AG04449 (cell line): Measurements from ENCODE around the gene HDAC4.

ENCODE experiments used
- CTCF ChIA-PET: fragments of 350-600 bp; formaldehyde crosslinking; extraction: SDS; loops from one replicate; lab custom pipeline; 2021; ENCODE audit warnings: antibody characterized with exemption; lab: Yijun Ruan, JAX
- POLR2A ChIA-PET: fragments of 400-600, 350-600 bp; formaldehyde crosslinking; extraction: SDS; loops from one replicate; lab custom pipeline; 2020; ENCODE audit warnings: antibody characterized with exemption, inconsistent platforms; lab: Yijun Ruan, JAX
- DNase-seq: peaks from one replicate; pipeline ENCODE4 v3.0.0-alpha.2; 2010; ENCODE audit warnings: low read depth, low spot score
- H3K4me3 ChIP-seq: 2 replicates; pipeline ENCODE4 v1.5.1; 2011; ENCODE audit warnings: low read depth, mild to moderate bottlenecking, control low read depth, low read length
- TF ChIP-seq, protein P1 (sequence below): IDR thresholded peaks from one replicate; pipeline ENCODE4 v1.5.1; 2011; ENCODE audit warnings: mild to moderate bottlenecking, moderate library complexity, low read length, control low read depth, inconsistent platforms; ENCODE audit not compliant: insufficient read depth; ENCODE audit errors: missing control alignments

HDAC4 gene

DNA sequence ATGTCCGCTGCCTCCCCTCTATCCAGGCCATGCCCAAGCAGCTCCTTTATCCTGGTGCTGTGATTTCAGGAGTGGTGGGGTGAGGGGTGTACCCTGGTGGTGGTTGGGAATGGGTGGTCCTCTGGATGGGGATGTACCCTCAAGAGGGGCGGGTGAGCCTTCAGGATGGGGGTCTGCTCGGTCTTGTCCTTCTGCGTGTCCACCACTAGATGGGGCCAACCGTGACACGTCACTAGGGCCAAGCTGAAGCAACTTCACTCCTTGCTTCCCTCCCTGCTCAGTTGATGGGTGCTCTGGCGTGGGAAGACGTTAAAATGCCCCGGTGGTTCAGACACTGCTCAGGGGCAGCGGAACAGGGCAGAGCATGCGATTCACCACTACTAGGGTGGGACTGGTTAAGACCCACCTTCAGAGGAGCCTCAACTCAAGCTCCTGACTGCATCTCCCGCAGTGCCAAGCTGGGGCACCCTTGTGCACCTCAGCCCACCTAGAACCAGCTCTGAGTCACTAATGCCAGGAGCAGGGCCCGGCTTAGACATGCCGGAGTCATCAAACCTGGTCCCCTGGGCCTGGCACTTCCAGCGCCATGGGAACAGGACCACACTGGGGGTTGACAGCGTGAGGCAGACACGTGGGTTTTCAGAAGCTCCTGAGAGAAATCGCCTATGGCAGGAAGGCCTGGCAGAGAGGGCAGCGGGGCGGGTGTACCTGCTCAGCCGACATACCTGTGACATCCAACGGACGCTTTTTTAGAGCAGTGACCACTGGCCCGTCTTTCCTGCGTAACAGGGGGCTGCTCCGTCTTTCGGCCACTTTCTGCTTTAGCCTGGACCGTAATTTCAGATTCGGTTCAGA, 256.7 kb downstream of the HDAC4 start:
- ChIA-PET CTCF (interaction anchor here (0.5 to 3.7 kb wide), 24 partner anchors 8 to 847 kb away, joined by 3 to 23 read pairs (median 4); partner anchors contain the start of gene HDAC4), POLR2A (interaction anchor here (1.0 kb wide), 1 partner anchor 36 kb away, joined by 4 read pairs; no protein-coding TSS in a partner anchor)

DNA sequence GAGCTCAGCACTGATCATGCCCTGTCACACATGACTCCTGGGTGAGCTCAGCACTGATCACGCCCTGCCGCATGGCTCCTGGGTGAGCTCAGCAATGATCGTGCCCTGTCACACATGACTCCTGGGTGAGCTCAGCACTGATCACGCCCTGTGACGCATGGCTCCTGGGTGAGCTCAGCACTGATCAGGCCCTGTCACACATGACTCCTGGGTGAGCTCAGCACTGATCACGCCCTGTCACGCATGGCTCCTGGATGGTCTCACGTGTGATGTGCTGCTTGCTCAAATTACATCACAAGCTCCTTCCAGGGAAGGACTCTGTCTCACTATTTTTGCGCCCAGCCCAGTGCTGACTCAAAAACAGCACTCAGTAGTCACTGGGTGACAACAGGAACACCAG, 258.0 kb downstream of the HDAC4 start:
- TF ChIP-seq, protein P1, sequence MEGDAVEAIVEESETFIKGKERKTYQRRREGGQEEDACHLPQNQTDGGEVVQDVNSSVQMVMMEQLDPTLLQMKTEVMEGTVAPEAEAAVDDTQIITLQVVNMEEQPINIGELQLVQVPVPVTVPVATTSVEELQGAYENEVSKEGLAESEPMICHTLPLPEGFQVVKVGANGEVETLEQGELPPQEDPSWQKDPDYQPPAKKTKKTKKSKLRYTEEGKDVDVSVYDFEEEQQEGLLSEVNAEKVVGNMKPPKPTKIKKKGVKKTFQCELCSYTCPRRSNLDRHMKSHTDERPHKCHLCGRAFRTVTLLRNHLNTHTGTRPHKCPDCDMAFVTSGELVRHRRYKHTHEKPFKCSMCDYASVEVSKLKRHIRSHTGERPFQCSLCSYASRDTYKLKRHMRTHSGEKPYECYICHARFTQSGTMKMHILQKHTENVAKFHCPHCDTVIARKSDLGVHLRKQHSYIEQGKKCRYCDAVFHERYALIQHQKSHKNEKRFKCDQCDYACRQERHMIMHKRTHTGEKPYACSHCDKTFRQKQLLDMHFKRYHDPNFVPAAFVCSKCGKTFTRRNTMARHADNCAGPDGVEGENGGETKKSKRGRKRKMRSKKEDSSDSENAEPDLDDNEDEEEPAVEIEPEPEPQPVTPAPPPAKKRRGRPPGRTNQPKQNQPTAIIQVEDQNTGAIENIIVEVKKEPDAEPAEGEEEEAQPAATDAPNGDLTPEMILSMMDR: no peak
- ChIA-PET POLR2A (no interaction called here), CTCF (interaction anchor here (1.0 to 3.7 kb wide), 13 partner anchors 10 to 849 kb away, joined by 3 to 23 read pairs (median 4); no protein-coding TSS in a partner anchor)
- no peak for DNase-seq
- H3K4me3 ChIP-seq: no peak overlapping the region

More for the DNA sequence above, 256.7 kb downstream of the HDAC4 start:
- TF ChIP-seq, protein P1: peak; percentile 84
- no peak for DNase-seq
- H3K4me3 ChIP-seq: no peak overlapping the region

DNA sequence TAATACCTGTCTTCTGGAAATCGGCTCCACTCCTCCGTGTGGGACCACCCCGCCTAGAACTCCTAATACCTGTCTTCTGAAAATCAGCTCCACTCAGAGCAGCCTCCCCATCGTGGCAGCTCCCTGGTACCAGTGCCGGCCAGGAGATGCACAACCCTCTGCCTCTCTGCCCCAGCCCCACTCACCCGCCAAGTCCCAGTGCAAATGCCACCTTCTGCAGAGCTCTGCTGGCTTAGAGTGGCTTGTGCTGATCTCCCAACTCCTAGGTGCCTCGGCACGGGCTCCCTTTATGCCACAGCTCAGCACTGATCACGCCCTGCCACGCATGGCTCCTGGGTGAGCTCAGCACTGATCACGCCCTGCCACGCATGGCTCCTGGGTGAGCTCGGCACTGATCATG, 258.5 kb downstream of the HDAC4 start:
- ChIA-PET CTCF (interaction anchor here (1.0 to 3.7 kb wide), 9 partner anchors 10 to 849 kb away, joined by 3 to 23 read pairs (median 8); no protein-coding TSS in a partner anchor), POLR2A (no interaction called here)
- no peak for DNase-seq
- TF ChIP-seq, protein P1: no peak
- H3K4me3 ChIP-seq: no peak overlapping the region

DNA sequence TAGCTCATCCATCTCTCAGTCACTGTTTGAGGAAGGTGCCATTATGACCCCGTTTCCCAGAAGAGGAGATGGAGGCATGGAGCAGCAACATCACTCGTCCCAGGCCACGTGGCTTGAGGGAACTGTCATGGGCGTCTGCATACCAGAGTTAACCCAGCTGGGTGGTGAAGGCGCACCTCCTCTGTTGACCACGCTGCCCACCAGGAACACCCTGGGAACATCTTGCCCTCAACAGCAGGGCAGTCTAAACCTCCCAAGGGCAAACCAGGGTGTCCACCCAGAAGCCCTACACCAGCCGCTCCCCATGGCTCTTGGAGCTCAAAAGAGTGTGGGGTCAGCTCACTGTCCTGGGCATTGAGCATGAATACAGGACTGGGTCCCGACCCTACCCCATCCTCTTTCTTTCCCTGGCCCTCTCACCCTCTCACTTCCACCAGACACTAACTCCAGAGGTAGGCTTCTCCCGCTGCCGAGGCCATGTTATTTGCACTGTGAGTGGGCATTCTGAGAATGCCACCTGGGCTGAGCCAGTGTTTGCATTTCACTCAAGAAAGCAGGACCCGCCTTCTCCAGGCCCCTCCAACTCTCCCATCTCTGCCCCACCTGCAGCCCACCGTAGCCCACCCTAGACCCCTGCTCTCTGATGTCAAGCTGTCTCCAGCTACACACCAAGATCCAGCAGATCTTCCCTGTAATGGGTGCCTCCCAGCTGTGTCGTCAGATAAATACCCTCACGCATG, 259.6 kb downstream of the HDAC4 start:
- CTCF ChIA-PET: interaction anchor here (3.7 kb wide), 1 partner anchor 850 kb away, joined by 23 read pairs; no protein-coding TSS in a partner anchor
- no peak overlapping the region for H3K4me3 ChIP-seq
- POLR2A ChIA-PET: no interaction called here
- DNase-seq: no peak
- TF ChIP-seq, protein P1: no peak

DNA sequence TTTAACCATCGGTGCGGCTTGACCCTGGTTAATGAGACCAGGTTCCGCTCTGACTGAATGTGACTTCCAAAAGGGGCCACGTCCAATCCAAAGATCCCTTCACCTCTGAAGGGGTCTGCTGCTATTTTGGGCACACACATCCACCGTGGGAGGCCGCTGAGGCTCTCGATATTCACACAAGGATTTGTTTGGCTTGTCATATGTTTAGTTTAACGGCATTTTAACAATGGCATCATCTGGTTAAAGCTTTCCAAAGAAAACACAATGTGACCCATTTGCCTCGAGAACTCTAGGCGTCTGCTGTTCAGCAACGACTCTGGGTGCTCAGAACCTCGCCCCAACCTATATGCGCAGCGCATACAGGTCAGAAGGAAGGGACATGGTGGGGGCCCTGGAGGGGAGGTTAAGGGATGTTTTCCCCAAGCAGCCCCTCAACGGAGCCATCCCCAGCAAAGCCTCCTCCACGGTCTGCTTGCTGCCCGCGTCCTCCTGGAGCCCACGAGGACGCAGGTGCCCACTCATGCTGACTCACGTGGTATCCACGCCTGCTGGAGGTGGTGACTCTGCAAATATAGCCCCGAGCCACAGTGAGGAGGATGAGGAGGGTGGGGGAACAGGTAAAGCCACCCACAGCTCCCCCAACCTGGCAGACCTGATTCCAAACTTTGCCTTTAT, 260.3 kb downstream of the HDAC4 start:
- ChIA-PET CTCF (no interaction called here), POLR2A (no interaction called here)
- no peak for DNase-seq
- no peak overlapping the region for H3K4me3 ChIP-seq
- TF ChIP-seq, protein P1: no peak
